ENCODE results near the gene TRAK1.

TRAK1 gene

GRCh38 chr3:42159706-42160472, 68.7 kb downstream of the TRAK1 start:
- peak; percentile 35 for DNase-seq

- DNase-seq = no peak
Measured at GRCh38 chr3:42161050-42161935, 70.1 kb downstream of the TRAK1 start.

- no peak for DNase-seq
Measured at GRCh38 chr3:42162462-42162861, 71.3 kb downstream of the TRAK1 start.

- no peak for DNase-seq
Measured at GRCh38 chr3:42163622-42164244, 72.6 kb downstream of the TRAK1 start.

GRCh38 chr3:42164656-42165055, 73.5 kb downstream of the TRAK1 start:
- no peak for DNase-seq

GRCh38 chr3:42165211-42165610, 74.1 kb downstream of the TRAK1 start:
- DNase-seq = no peak

GRCh38 chr3:42166214-42166613, 75.1 kb downstream of the TRAK1 start:
- DNase-seq = no peak

- no peak for DNase-seq
Measured at GRCh38 chr3:42166662-42167300, 75.6 kb downstream of the TRAK1 start.

- DNase-seq = no peak
Measured at GRCh38 chr3:42169579-42170120, 78.5 kb downstream of the TRAK1 start.

- DNase-seq = no peak
Measured at GRCh38 chr3:42172047-42172654, 81.0 kb downstream of the TRAK1 start.

GRCh38 chr3:42173307-42173706, 82.2 kb downstream of the TRAK1 start:
- no peak for DNase-seq

GRCh38 chr3:42174679-42175385, 83.7 kb downstream of the TRAK1 start:
- DNase-seq = no peak

- no peak for DNase-seq
Measured at GRCh38 chr3:42175386-42176240, 84.5 kb downstream of the TRAK1 start.

GRCh38 chr3:42176242-42177034, 85.3 kb downstream of the TRAK1 start:
- DNase-seq = no peak

GRCh38 chr3:42177068-42177800, 86.1 kb downstream of the TRAK1 start:
- DNase-seq = no peak

- DNase-seq = no peak
Measured at GRCh38 chr3:42177801-42178150, 86.6 kb downstream of the TRAK1 start.

- no peak for DNase-seq
Measured at GRCh38 chr3:42179110-42179725, 88.1 kb downstream of the TRAK1 start.

- DNase-seq = no peak
Measured at GRCh38 chr3:42180901-42181300, 89.7 kb downstream of the TRAK1 start.

GRCh38 chr3:42182555-42182954, 91.4 kb downstream of the TRAK1 start:
- DNase-seq = no peak
